Measurements from ENCODE around the gene NXPE1.

DNA sequence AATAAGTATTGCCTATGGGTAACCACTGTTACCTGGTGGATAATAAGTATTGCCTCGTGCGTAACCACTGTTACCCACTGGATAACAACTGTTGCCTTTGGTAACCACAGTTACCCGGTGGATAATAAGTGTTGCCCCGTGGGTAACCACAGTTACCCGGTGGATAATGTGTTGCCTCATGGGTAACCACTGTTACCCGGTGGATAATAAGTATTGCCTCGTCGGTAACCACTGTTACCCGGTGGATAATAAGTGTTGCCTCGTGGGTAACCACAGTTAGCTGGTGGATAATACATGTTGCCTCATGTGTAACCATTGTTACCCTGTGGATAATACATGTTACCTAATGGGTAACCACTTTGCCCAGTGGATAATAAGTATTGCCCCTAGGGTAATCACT is 45.7 kb upstream of the NXPE1 start:
- TF ChIP-seq, protein P1, sequence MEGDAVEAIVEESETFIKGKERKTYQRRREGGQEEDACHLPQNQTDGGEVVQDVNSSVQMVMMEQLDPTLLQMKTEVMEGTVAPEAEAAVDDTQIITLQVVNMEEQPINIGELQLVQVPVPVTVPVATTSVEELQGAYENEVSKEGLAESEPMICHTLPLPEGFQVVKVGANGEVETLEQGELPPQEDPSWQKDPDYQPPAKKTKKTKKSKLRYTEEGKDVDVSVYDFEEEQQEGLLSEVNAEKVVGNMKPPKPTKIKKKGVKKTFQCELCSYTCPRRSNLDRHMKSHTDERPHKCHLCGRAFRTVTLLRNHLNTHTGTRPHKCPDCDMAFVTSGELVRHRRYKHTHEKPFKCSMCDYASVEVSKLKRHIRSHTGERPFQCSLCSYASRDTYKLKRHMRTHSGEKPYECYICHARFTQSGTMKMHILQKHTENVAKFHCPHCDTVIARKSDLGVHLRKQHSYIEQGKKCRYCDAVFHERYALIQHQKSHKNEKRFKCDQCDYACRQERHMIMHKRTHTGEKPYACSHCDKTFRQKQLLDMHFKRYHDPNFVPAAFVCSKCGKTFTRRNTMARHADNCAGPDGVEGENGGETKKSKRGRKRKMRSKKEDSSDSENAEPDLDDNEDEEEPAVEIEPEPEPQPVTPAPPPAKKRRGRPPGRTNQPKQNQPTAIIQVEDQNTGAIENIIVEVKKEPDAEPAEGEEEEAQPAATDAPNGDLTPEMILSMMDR (IDR thresholded peaks at IDR 0.05) = no peak
- TF ChIP-seq POLR2AphosphoS5 (IDR thresholded peaks at IDR 0.05) = no peak
- no peak for TF ChIP-seq POLR2A (IDR thresholded peaks at IDR 0.05)
- TF ChIP-seq EP300 (IDR thresholded peaks at IDR 0.05; ENCODE audit: low read depth) = no peak

Data from transverse colon (tissue), 4 donors.